ENCODE results near the gene ENKD1.

The ENKD1 gene

GRCh38 chr16:67666559-67667452 is at the start of gene ENKD1, which contains the start of gene C16orf86:
ENKD1 (minus strand) TSS chr16:67666750; CDS start chr16:67666442, 308 bp downstream.
C16orf86 (plus strand) TSS chr16:67666814; CDS start chr16:67666971, 157 bp downstream.
- Histone ChIP-seq H3K9me3 (no peaks in the 10 kb centered on the region), H3K36me3 (peaks cover 0 to 25% (median 6%) of the 10 kb centered on the region in 3 donors), H3K27ac (peak within 1 kb of the TSS; percentile 90 to 95), H3K27me3 (no peaks in the 10 kb centered on the region), H3K4me1 (peaks cover 0 to 29% (median 23%) of the 10 kb centered on the region in 4 donors), H3K4me3 (peak within 1 kb of the TSS; percentile 71 to 82)
- peak; percentile 80 to 91 for DNase-seq
- no peak for TF ChIP-seq CTCF (IDR thresholded peaks at IDR 0.05)
- intact Hi-C loops (cut with DNase I; ENCODE audit: low total_unique reads): loop anchor here (1.0 to 5.0 kb wide), 3 partner anchors 104 to 140 kb away; partner anchors contain the start of genes RANBP10 and TSNAXIP1

GRCh38 chr16:67716097-67716496 is 49.5 kb upstream of the ENKD1 start:
- Histone ChIP-seq H3K27ac (no peak overlapping the region), H3K4me3 (no peak overlapping the region), H3K4me1 (peaks cover 0 to 22% (median 17%) of the 10 kb centered on the region in 4 donors), H3K9me3 (no peaks in the 10 kb centered on the region), H3K27me3 (no peaks in the 10 kb centered on the region), H3K36me3 (no peaks in the 10 kb centered on the region)
- intact Hi-C loops (cut with DNase I; ENCODE audit: low total_unique reads): no loop called here
- DNase-seq: no peak
- no peak for TF ChIP-seq CTCF (IDR thresholded peaks at IDR 0.05)

- Histone ChIP-seq H3K36me3 (no peaks in the 10 kb centered on the region), H3K4me1 (peaks cover 0 to 14% (median 9%) of the 10 kb centered on the region in 4 donors), H3K9me3 (no peaks in the 10 kb centered on the region), H3K4me3 (no peak overlapping the region), H3K27me3 (no peaks in the 10 kb centered on the region), H3K27ac (no peak overlapping the region)
- TF ChIP-seq CTCF (IDR thresholded peaks at IDR 0.05): no peak
- no peak for DNase-seq
- intact Hi-C loops (cut with DNase I; ENCODE audit: low total_unique reads): no loop called here
These were observed 48.0 kb upstream of the ENKD1 start for GRCh38 chr16:67714522-67714921.

- Histone ChIP-seq H3K4me1 (peaks cover 0 to 13% (median 9%) of the 10 kb centered on the region in 4 donors), H3K27ac (no peak overlapping the region), H3K36me3 (no peaks in the 10 kb centered on the region), H3K9me3 (no peaks in the 10 kb centered on the region), H3K27me3 (no peaks in the 10 kb centered on the region), H3K4me3 (no peak overlapping the region)
- intact Hi-C loops (cut with DNase I; ENCODE audit: low total_unique reads): no loop called here
- no peak for TF ChIP-seq CTCF (IDR thresholded peaks at IDR 0.05)
- no peak for DNase-seq
These were observed 47.2 kb upstream of the ENKD1 start for GRCh38 chr16:67713647-67714273.

- H3K4me1 ChIP-seq: no peaks in the 10 kb centered on the region
- no peak for TF ChIP-seq CTCF (IDR thresholded peaks at IDR 0.05)
- no peaks in the 10 kb centered on the region for H3K9me3 ChIP-seq
- intact Hi-C loops (cut with DNase I; ENCODE audit: low total_unique reads): no loop called here
- DNase-seq: no peak
- H3K4me3 ChIP-seq: no peak overlapping the region
- H3K27me3 ChIP-seq: no peaks in the 10 kb centered on the region
- no peak overlapping the region for H3K27ac ChIP-seq
- H3K36me3 ChIP-seq: no peaks in the 10 kb centered on the region
These were observed 44.1 kb upstream of the ENKD1 start for GRCh38 chr16:67710607-67711006.
